Measurements from ENCODE around the gene PLCH1.
A peak's percentile ranks its signal among the peaks of the same experiment; 100 is the strongest.

PLCH1 gene

GRCh38 chr3:155603302-155603701 lies 141.6 kb downstream of the PLCH1 start:
- DNase-seq: no peak

GRCh38 chr3:155602307-155602706 lies 142.6 kb downstream of the PLCH1 start:
- no peak for DNase-seq

GRCh38 chr3:155598671-155599070 lies 146.2 kb downstream of the PLCH1 start:
- DNase-seq: no peak

GRCh38 chr3:155596615-155597014 lies 148.3 kb downstream of the PLCH1 start:
- no peak for DNase-seq

- no peak for DNase-seq
Observed at GRCh38 chr3:155595371-155595770, 149.5 kb downstream of the PLCH1 start.

GRCh38 chr3:155594526-155595187 lies 150.2 kb downstream of the PLCH1 start:
- DNase-seq: no peak

GRCh38 chr3:155587581-155587980 lies 157.3 kb downstream of the PLCH1 start:
- no peak for DNase-seq

GRCh38 chr3:155585384-155585783 lies 159.5 kb downstream of the PLCH1 start:
- no peak for DNase-seq

GRCh38 chr3:155581579-155581978 lies 163.3 kb downstream of the PLCH1 start:
- DNase-seq: peak; percentile 59

GRCh38 chr3:155572085-155572484 lies 172.8 kb downstream of the PLCH1 start:
- no peak for DNase-seq

- no peak for DNase-seq
Observed at GRCh38 chr3:155568295-155568694, 176.6 kb downstream of the PLCH1 start.

- no peak for DNase-seq
Observed at GRCh38 chr3:155560594-155560993, 184.3 kb downstream of the PLCH1 start.

- no peak for DNase-seq
Observed at GRCh38 chr3:155560135-155560534, 184.7 kb downstream of the PLCH1 start.

- no peak for DNase-seq
Observed at GRCh38 chr3:155556531-155556930, 188.3 kb downstream of the PLCH1 start.

- no peak for DNase-seq
Observed at GRCh38 chr3:155555479-155556060, 189.3 kb downstream of the PLCH1 start.

GRCh38 chr3:155554777-155555451 lies 190.0 kb downstream of the PLCH1 start:
- no peak for DNase-seq

GRCh38 chr3:155553780-155554179 lies 191.1 kb downstream of the PLCH1 start:
- DNase-seq: no peak

- no peak for DNase-seq
Observed at GRCh38 chr3:155553326-155553725, 191.5 kb downstream of the PLCH1 start.

- DNase-seq: no peak
Observed at GRCh38 chr3:155550391-155550790, 194.5 kb downstream of the PLCH1 start.

- no peak for DNase-seq
Observed at GRCh38 chr3:155549087-155549486, 195.8 kb downstream of the PLCH1 start.

GRCh38 chr3:155548195-155548594 lies 196.7 kb downstream of the PLCH1 start:
- DNase-seq: no peak

- no peak for DNase-seq
Observed at GRCh38 chr3:155535098-155535497, 209.8 kb downstream of the PLCH1 start.

GRCh38 chr3:155528579-155528978 lies 216.3 kb downstream of the PLCH1 start:
- DNase-seq: no peak

GRCh38 chr3:155525324-155525833 lies 219.5 kb downstream of the PLCH1 start:
- no peak for DNase-seq
